Endothelial cell of coronary artery (primary cell): ENCODE measurements around the gene KCNJ16. TPM values are rescaled to one million over a fixed set of nuclear protein-coding genes. Genes with fewer than 3 reads are reported as not detected.

Experiments used
- total RNA-seq: library from RNA; depleted of rRNA; stranded (reverse); fragments of >200 nt; gene quantifications from 2 replicates; pipeline ENCODE4 v1.2.3, GENCODE V29; 2014

The KCNJ16 gene
- under 0.01 TPM in 1 of 2 replicates, not detected in the other for total RNA-seq

DNA sequence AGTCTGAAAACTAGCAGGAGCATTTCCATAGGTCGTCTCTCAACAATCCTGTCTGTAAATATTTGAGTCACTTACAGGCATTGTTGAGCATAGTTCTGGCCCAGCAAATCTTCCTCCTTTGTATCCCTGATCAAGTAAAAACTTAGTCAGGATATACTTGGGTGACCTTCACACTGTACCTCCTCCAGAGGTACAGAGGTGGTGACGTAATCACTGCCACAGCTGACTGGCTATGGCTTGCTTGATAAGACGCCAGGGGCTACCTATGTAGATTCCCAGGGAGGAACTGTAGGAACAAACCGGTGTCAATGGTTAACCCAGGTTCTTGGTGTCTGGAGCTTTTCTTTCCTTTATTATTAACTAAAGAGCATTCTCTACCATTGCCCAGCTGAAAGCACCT lies at the start of gene KCNJ16:
KCNJ16 (plus strand) TSS at position 270 of the 400 bp plus-strand sequence. CDS start 56,863 bp downstream, outside the sequence.

DNA sequence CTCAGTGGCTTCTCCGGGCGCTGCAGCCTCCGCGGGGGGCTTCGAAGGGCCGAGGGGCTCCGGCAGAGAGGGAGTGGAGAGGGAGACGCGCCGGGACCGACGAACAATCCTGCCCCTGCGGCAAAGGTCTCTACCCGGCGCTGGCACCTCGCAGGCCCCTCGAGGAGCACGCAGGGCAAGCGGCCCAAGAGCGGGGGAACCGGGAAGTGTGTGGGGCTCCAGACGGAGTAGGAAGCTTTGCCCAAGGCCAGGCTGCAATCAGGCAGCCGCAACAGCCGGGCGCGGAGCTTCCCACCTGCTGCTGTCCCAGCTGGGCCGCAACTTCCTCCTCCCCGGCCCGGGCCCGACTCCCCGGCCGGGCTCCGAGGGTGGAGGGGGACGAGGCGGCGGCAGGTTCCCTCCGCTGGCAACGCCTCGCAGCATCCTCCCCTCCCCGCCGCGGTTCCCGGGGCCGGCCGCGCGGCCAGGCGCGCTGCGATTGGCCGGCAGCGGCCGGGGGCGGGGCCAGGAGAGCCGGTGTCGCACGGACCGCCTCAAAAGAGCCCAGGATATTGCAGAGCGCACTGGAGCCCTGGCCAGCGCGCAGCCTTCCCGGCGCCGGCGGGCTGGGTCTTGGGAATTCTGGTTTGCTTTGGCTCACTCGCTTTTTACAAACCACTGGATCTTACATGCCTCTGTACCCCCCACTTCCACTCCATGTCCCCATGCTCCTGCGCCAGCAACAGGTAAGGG lies 94.1 kb downstream of the KCNJ16 start, which contains the start of gene KCNJ2:
KCNJ2 (plus strand) TSS at position 556 of the 732 bp plus-strand sequence. CDS start 5,508 bp downstream, outside the sequence.

Other genes starting within 250 kb of the KCNJ16 start
- 14.8 and 18.7 TPM in 2 replicates for gene KCNJ2, start 94.3 kb downstream of the KCNJ16 start, total RNA-seq